ENCODE measurements around the gene ZNF491.
"Not testable (repeated sequence)": the region's sequence is repeated elsewhere in the genome, so short reads cannot be mapped to it uniquely, and the experiment has no call there.

The ZNF491 gene

GRCh38 chr19:11807099-11807380, 8.7 kb downstream of the ZNF491 start:
- FAIRE-seq = no peak

GRCh38 chr19:11813703-11814028, 15.3 kb downstream of the ZNF491 start:
- FAIRE-seq = no peak

GRCh38 chr19:11814029-11814699, 15.8 kb downstream of the ZNF491 start, which contains the start of gene ZNF440:
Gene ZNF440, plus strand, starts transcription at chr19:11814273. Its CDS starts 175 bp downstream, at chr19:11814448.
- no peak for FAIRE-seq

GRCh38 chr19:11814700-11815035, 16.3 kb downstream of the ZNF491 start:
- no peak for FAIRE-seq

- no peak for FAIRE-seq
Measured at GRCh38 chr19:11821474-11822109, 23.3 kb downstream of the ZNF491 start.

GRCh38 chr19:11828957-11829876, 30.9 kb downstream of the ZNF491 start:
- FAIRE-seq = not testable (repeated sequence)

- no peak for FAIRE-seq
Measured at GRCh38 chr19:11832253-11832912, 34.1 kb downstream of the ZNF491 start.

GRCh38 chr19:11833541-11833940, 35.2 kb downstream of the ZNF491 start:
- no peak for FAIRE-seq

GRCh38 chr19:11835626-11836066, 37.3 kb downstream of the ZNF491 start:
- not testable (repeated sequence) for FAIRE-seq

- FAIRE-seq = no peak
Measured at GRCh38 chr19:11843722-11844121, 45.4 kb downstream of the ZNF491 start.

- FAIRE-seq = not testable (repeated sequence)
Measured at GRCh38 chr19:11847615-11848014, 49.3 kb downstream of the ZNF491 start.

- FAIRE-seq = no peak
Measured at GRCh38 chr19:11848200-11848593, 49.9 kb downstream of the ZNF491 start.

GRCh38 chr19:11848594-11849469, 50.5 kb downstream of the ZNF491 start, which contains the start of gene ZNF439:
Gene ZNF439, plus strand, starts transcription at chr19:11848726. Its CDS starts 142 bp downstream, at chr19:11848868.
- FAIRE-seq = no peak

GRCh38 chr19:11850289-11850688, 52.0 kb downstream of the ZNF491 start:
- FAIRE-seq = not testable (repeated sequence)

- FAIRE-seq = no peak
Measured at GRCh38 chr19:11853358-11853757, 55.0 kb downstream of the ZNF491 start.

GRCh38 chr19:11856596-11857250, 58.4 kb downstream of the ZNF491 start:
- no peak for FAIRE-seq

Measured in TTC549 (cell line).